ENCODE measurements around the gene PCDH15.
"Not testable (repeated sequence)": the region's sequence is repeated elsewhere in the genome, so short reads cannot be mapped to it uniquely, and the experiment has no call there.

PCDH15 gene

DNA sequence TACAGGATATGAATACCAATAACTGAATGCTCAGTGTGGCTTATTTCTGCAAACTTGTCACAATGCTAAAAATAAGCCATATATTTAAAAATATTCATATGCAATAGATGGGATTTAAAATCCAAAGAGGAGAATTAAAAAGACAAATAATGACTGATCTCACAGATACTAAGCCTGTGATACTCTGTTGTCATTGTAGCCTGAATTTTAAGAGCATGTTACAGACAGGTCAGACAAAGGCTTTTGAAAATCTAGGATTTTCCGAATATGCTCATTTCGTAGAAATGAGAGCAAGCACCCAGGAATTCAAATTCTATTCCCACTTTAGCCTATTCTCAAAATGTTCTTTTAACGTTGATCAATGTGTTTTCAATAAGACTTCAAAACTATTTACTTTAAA is 269.7 kb downstream of the PCDH15 start:
- no peak for DNase-seq

- no peak for DNase-seq
Observed at GRCh38 chr10:54530299-54530698, 270.7 kb downstream of the PCDH15 start.

DNA sequence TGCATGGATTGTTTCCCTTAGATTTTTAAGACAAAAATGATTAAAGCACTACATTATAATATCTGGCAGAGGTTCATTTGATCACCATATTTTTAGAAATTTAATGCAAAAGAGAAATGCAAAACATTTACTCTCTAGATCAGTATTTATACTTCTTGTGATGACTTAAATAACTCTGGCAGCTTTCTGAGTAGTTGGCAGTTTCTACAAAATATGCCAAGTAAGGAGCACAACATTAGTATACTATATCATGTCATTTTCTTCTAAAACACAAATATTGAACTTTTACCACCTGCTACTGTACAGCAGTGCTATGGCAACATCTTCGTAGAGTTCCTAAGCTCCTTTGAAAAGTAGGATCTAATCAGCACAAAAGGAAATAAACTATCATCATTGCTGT is 275.2 kb downstream of the PCDH15 start:
- no peak for DNase-seq

- DNase-seq, result not testable (repeated sequence)
Observed at GRCh38 chr10:54515244-54515643, 285.8 kb downstream of the PCDH15 start.

GRCh38 chr10:54503863-54504262 is 297.2 kb downstream of the PCDH15 start:
- no peak for DNase-seq

GRCh38 chr10:54501929-54502328 is 299.1 kb downstream of the PCDH15 start:
- no peak for DNase-seq

- DNase-seq, result no peak
Observed at GRCh38 chr10:54496852-54497251, 304.2 kb downstream of the PCDH15 start.

- DNase-seq, result no peak
Observed at GRCh38 chr10:54487743-54488142, 313.3 kb downstream of the PCDH15 start.

DNA sequence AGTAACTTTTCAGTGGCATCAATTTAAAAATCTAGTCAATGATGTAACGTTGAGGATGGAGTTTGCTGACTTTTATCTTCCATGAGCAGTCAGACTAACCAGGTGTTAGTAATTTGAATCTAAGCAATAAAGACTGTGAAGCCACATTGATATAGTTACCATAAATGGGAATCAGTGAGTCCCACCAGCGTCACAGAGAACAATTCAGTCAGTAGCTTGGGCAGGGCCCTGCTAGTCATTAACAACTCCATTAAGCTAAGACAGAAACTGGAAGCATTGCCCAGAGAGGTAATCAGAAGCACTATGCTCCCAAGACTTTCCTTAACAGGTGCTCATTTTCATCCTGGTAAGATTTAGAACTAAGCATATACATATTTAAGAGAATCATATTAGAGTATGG is 315.1 kb downstream of the PCDH15 start:
- DNase-seq, result no peak

GRCh38 chr10:54484186-54484585 is 316.8 kb downstream of the PCDH15 start:
- DNase-seq, result no peak

DNA sequence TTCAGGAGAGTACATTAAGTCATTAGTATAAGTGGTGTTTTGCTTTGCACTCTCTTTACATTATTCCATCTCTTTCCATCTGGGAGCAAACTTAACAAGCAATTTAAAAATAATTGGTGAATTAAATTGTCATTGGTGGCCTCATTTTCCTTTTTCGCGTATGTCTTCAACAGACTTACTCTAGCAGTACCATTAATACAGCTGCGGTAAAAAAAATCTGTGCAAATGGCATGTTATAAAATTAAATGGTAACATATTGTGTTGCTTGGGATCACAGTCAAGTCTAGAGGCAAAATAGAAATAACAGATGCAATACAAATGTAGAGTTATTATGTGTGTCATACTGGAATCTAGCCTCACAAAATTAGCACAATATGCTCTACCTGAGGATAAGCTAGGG is 322.4 kb downstream of the PCDH15 start:
- no peak for DNase-seq

DNA sequence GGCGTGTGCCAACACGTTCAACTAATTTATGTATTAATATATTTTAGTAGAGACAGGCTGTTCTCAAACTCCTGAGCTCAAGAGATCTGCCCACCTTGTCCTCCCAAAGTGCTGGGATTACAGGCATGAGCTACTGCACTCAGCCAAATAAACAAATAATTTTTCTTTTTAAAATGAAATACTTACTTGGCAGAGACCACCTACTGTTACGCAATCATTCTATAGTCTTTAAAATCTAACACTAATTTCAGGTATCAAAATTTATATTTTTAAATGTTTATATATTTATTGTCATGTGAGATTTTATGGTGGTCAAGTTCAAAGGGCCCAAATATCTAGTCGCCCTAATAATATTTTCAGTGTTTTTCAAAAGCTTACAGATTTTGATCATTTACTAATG is 323.3 kb downstream of the PCDH15 start:
- DNase-seq, result no peak

DNA sequence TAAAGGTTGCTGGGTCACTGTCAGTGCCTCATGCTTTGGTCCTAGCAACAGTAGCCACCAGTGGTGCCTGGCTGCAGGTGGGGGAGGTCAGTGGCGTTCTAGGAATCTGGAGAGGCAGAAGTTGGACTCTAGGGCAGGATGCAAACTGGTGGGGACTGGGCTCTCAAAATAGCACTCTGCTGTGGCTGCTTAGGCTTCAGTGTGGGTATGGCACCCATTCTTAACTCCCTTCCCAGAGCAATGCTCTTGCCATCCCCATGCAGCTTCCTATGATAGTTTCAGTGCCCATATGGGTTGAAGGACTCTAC is 330.8 kb downstream of the PCDH15 start:
- no peak for DNase-seq

GRCh38 chr10:54469587-54470323 is 331.3 kb downstream of the PCDH15 start:
- DNase-seq, result no peak

DNA sequence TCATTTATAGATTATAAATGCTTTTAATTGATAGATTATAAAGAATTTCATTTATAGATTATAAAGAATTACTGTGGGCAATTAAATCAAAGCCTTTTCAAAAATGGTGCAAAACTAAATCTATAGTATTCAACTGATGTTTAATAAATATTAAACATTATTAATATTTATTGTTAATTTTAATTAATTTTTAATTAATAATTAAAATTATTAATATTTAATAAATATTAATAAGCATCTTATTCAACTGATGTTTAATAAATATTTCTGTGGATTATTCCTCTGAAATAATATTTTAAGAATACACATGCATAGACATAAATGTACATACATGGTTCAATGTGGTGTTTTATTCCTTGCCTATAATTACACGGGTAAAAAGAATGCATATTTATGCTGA is 346.8 kb downstream of the PCDH15 start:
- no peak for DNase-seq

GRCh38 chr10:54449056-54449455 is 352.0 kb downstream of the PCDH15 start:
- DNase-seq, result no peak

DNA sequence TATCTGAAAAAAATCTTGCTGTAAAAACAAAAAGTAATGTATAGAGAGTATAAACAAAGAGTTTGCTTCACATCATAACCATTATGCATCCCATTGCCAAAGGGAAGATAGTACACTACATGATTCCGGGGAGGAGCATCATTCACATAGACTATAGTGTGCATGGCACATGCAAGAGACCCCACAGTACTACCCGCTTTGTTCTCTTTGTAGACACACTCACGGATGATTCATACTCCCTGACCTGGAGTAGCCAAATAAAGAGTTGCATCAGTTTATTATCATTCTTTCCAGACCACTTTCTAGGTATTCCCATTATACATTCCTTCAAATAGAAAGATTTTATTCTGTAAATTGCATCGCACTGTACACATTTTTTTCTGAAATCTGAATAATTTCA is 356.9 kb downstream of the PCDH15 start:
- DNase-seq, result no peak

DNA sequence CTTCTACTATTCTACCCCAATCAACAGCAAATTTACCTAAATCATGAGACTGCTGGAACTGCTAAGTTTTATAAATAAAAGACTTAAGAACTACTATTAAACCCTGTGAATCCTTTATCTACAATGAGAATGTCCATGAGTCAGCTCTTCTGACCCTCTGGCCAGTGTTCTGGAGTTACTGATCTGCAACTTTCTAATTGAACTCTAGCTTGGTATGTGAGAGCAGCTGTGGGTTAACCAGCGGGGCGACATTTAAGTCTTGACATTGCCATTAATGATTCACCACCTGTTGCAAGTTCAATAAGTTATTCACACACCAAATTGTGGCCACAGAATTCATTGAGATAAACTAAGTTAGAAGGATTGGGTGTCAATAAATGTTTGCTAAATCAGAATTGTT is 359.8 kb downstream of the PCDH15 start:
- DNase-seq, result no peak

DNA sequence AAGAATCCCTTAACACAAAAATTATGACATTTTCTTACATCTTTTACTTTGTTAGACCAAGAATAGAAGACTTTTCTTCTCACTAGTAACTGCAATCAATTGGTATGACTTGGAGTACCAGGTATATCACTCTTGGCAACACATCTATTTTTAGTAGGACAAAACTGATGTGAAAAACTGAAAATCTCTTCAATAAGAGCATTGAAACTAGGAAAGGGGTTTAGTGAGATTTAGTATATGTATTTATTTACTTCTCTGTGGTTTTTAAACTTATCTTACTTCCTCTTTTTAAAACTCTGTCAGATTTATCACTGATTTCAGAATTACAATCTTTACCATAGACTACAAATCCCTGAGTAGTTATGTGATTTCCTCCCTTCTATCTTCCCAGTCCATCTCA is 366.2 kb downstream of the PCDH15 start:
- no peak for DNase-seq

GRCh38 chr10:54415483-54415882 is 385.5 kb downstream of the PCDH15 start:
- no peak for DNase-seq

DNA sequence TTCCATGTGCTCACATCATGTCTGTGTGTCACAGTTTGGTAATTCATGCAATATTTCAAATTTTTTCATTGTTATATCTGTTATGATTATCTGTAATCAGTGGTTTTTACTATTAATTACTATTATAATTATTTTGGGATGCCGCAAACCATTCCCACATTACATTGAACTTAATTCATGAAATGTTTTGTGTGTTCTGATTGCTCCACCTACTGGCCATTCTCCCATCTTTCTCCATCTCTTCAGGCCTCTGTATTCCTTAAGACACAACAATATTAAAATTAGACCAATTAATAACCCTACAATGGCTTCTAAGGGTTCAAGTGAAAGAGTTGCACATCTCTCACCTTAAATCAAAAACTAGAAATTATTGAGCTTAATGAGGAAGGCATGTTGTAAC is 398.5 kb downstream of the PCDH15 start:
- no peak for DNase-seq

DNA sequence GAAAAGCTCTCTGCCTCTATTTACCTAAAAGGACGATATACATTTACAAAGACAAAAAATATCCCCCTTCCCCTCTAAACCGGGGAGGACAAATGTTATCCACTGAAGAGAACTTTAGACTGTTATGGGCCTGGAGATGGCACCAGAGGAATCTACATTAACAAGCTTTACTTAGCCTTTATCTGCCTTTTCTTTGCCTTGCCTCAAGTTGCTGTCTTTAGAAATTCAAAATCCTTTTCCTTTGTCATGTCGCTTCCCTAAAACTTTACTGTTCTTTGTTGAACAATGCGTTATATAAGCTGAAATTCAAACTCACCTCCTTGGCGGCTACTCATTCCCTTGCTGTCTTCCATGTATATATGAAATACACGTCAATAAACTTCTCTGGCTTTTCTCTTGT is 405.0 kb downstream of the PCDH15 start:
- DNase-seq, result no peak

GRCh38 chr10:54394598-54394997 is 406.4 kb downstream of the PCDH15 start:
- not testable (repeated sequence) for DNase-seq

DNA sequence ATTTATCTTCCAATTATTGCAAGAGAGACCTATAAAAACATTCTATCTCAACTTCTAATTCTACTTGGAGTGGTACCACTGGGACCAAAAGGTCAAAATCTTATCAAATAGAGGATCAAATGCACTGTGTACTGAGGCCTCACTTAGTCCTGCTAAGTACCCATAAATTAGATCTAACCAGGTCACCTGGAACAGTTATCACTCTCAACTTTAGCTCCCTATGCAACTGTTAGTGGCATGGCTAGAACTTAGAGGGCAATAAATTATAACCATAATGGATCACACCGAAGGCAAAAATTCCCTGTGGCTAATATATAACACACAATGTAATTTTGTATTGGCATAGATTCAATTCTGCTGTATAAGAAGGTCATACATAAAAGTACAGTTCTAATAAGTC is 428.9 kb downstream of the PCDH15 start:
- DNase-seq, result no peak

DNA sequence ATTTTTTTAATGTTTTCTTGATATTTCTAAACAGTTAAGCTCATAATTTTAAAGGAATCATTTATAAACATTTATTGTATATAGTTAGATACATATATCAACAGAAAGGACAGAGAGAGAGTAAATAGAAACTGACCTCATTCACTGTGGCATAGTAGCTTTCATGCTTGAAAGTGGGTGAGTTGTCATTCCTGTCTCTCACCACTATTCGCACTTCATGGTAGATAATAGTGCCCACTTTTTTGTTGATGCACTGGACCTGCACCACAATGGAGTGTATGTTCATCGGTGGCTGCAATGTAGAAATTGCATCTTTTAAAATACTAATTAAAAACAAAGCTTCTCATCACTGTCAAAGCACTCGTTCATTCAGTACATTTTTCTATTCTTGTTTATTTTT is 432.0 kb downstream of the PCDH15 start:
- DNase-seq, result no peak

DNA sequence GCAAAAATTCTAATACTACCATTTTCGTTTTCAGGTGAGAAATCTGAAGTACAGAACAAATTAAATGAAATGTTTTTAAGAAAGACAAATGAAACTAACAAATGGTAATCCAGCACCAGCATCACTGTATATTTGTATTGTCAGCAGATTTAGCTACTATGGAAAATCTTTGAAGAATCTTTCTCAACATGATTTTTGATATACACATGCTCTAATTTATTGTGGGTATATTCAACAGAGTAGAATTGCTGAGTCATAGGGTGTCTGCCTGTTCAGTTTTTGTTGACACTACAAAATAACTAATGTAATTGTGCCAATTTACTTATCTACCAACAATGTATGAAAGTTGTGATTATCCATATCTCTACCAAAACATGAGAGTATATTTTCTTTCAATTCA is 437.6 kb downstream of the PCDH15 start:
- no peak for DNase-seq

Data from stimulated activated CD4-positive, alpha-beta T cell treated with anti-CD3 and anti-CD28 coated beads, Interleukin-15, amount 100 ng/mL, for 24 hours (primary cell).